ENCODE data around the gene DCST1.

Gene DCST1

DNA sequence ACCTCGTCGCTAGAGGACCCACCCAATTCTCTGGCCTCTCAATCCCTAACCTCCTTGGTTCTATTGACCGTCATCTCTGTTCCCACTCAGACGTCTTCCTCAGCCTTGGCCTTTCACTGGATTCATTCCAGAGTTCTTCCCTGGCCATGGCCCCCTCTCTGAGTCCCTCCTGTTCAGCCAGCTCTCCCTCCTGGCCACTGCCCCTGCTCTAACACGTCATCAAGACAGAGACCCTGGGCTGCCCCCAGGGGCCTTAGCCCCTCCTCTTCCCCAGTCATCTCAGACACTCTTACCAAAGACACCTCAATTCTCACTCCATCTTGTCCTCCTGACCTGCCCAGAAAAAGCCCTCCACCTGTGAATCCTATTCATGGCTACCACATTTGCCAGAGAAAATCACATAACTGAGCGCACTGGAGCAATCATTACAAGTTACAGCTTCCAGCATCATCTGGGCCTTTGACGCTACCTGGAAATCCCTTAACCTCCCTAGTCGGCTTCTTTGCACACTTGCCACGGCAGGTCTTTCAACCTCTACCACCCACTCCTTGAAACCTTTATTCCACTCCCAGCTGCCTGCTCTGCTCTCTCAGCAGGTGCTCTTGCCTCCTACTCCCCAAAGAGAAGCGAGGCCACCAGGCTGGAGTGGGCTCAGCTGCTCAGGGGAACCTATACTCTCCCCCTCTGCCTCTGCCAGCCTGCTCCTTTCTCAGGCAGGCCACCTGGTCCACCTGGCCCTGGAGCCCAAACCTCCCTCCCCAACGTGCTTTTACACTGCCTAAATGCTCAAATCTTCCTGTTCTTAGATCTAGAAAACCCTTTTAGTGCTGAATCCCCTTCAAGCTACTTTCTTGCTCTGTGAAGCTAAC lies 14.0 kb upstream of the DCST1 start:
- in situ Hi-C loops (cut with HindIII; ENCODE audit: low pct_unique_long_range_greater_than_20kb, low sequenced_read_pairs) = no loop called here

GRCh38 chr1:155022136-155022926 lies 11.3 kb upstream of the DCST1 start:
- no peak for TF ChIP-seq JUND (IDR thresholded peaks at IDR 0.05; ENCODE audit: low read depth)
- in situ Hi-C loops (cut with HindIII; ENCODE audit: low pct_unique_long_range_greater_than_20kb, low sequenced_read_pairs) = no loop called here
- DNase-seq (ENCODE audit: low read depth in 1 of 2, low spot score in 1 of 2) = no peak

More for the DNA sequence above, 14.0 kb upstream of the DCST1 start:
- no peak for DNase-seq (ENCODE audit: low read depth in 1 of 2, low spot score in 1 of 2)
- no peak for TF ChIP-seq JUND (IDR thresholded peaks at IDR 0.05; ENCODE audit: low read depth)

- in situ Hi-C loops (cut with HindIII; ENCODE audit: low pct_unique_long_range_greater_than_20kb, low sequenced_read_pairs) = no loop called here
- no peak for TF ChIP-seq JUND (IDR thresholded peaks at IDR 0.05; ENCODE audit: low read depth)
- peak in 1 of 2 experiments; percentile 57 for DNase-seq (ENCODE audit: low read depth in 1 of 2, low spot score in 1 of 2)
These were observed 10.7 kb upstream of the DCST1 start for GRCh38 chr1:155022927-155023236.

- TF ChIP-seq JUND (IDR thresholded peaks at IDR 0.05; ENCODE audit: low read depth) = no peak
- no peak for DNase-seq (ENCODE audit: low read depth in 1 of 2, low spot score in 1 of 2)
- in situ Hi-C loops (cut with HindIII; ENCODE audit: low pct_unique_long_range_greater_than_20kb, low sequenced_read_pairs) = no loop called here
These were observed 10.0 kb upstream of the DCST1 start for GRCh38 chr1:155023627-155024026.

GRCh38 chr1:155024315-155024714 lies 9.3 kb upstream of the DCST1 start:
- in situ Hi-C loops (cut with HindIII; ENCODE audit: low pct_unique_long_range_greater_than_20kb, low sequenced_read_pairs) = no loop called here

GRCh38 chr1:155026154-155026553 lies 7.5 kb upstream of the DCST1 start:
- DNase-seq (ENCODE audit: low read depth in 1 of 2, low spot score in 1 of 2) = no peak
- in situ Hi-C loops (cut with HindIII; ENCODE audit: low pct_unique_long_range_greater_than_20kb, low sequenced_read_pairs) = no loop called here
- no peak for TF ChIP-seq JUND (IDR thresholded peaks at IDR 0.05; ENCODE audit: low read depth)

More at GRCh38 chr1:155024315-155024714, 9.3 kb upstream of the DCST1 start:
- DNase-seq (ENCODE audit: low read depth in 1 of 2, low spot score in 1 of 2) = no peak
- TF ChIP-seq JUND (IDR thresholded peaks at IDR 0.05; ENCODE audit: low read depth) = no peak

DNA sequence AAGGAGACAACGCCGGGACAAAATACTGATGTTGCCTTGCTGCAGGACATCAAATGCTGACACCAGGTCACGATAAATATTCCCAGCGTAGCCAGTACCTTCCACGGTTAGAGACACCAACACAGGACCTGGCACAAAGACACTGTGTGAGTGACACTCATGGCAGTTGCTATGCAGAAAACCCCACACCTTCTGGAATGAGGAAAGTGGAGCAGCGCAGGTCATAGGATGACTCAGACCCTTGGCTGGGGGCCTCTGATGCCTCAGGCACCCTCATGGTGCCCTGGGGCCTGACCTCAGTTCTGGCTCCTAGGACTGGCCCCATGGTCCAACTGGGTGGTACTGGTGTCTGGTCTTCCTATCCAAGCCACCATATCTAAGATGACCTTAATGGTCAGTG lies 7.0 kb upstream of the DCST1 start:
- no peak for DNase-seq (ENCODE audit: low read depth in 1 of 2, low spot score in 1 of 2)
- in situ Hi-C loops (cut with HindIII; ENCODE audit: low pct_unique_long_range_greater_than_20kb, low sequenced_read_pairs) = no loop called here
- TF ChIP-seq JUND (IDR thresholded peaks at IDR 0.05; ENCODE audit: low read depth) = no peak

DNA sequence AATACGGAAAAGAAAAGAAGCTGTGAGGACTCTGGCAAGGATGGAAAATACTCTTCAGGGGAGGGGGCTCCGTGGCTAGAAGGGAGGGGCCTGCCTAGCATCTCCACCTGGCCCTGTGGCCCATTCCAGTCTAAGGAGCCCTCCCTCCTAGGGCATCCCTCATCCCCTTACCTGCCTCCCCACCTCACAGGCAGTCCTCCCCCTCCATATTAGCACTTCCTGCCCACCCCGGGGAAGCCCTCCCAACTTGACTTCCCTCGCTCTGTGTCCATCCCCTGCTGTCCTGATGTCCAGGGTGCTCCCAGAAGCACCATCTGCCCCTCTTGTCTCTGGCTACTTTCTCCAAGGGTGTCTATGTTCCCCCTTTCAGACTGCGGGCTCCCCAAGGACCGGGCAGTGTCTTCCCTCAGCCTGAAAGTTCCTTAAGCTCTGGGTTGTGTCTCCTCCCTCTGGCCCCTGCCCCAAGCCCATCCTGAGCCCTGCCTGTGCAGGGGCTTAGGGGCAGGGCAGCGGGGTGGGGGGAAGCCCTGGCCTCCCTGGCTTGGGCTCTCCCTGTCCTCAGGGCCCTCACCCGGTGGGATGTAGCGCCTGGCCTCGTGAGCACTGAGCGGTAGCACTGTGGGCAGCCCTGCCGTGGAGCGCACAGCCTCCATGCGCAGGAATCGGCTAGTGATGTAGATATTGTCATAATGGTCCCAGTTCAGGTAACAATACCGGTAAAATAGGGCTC lies 3.9 kb upstream of the DCST1 start:
- DNase-seq (ENCODE audit: low read depth in 1 of 2, low spot score in 1 of 2) = no peak
- in situ Hi-C loops (cut with HindIII; ENCODE audit: low pct_unique_long_range_greater_than_20kb, low sequenced_read_pairs) = no loop called here
- TF ChIP-seq JUND (IDR thresholded peaks at IDR 0.05; ENCODE audit: low read depth) = no peak

- DNase-seq (ENCODE audit: low read depth in 1 of 2, low spot score in 1 of 2) = no peak
- in situ Hi-C loops (cut with HindIII; ENCODE audit: low pct_unique_long_range_greater_than_20kb, low sequenced_read_pairs) = no loop called here
- TF ChIP-seq JUND (IDR thresholded peaks at IDR 0.05; ENCODE audit: low read depth) = no peak
These were observed 3.3 kb upstream of the DCST1 start for GRCh38 chr1:155030243-155030795.

DNA sequence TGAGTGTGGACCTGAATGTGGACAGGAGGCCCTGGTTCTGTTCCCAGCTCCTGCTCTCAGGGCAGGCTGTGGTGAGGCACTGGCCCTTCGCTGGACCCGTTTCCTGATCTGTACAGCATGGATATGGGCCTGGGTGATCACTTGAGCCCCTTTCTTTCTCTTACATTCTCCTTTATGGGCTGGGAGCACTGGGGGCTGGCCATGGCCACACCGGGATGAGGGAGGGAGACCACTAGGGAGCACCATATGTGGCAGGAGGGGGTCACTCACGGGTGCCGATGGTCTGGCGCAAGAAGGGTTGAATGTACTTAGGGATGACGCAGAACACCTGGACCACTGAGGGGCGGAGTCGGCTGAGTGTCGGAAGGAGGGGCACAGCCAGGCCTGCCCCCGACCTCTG lies 2.7 kb upstream of the DCST1 start:
- no peak for TF ChIP-seq JUND (IDR thresholded peaks at IDR 0.05; ENCODE audit: low read depth)
- in situ Hi-C loops (cut with HindIII; ENCODE audit: low pct_unique_long_range_greater_than_20kb, low sequenced_read_pairs) = no loop called here
- no peak for DNase-seq (ENCODE audit: low read depth in 1 of 2, low spot score in 1 of 2)

DNA sequence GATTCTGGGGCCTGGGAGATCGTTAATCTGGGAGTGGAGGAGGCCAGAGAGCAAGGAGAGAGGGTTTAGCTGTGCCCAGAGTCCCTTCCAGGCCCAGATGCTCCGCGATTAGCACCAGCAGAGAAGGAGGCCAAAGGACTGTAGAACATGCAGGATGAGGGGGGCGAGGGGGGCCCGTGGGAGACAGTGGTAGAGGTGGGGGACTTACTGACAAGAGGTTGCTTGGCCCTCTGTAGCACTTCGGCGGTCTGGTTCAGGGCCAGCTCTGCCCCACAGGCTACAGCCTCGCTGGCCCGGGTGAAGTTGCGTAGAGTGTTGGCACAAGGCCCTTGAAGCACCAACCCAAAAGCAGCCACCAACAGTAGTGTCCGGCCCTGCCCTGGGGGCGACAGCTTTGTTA lies 738 bp upstream of the DCST1 start:
- no peak for DNase-seq (ENCODE audit: low read depth in 1 of 2, low spot score in 1 of 2)
- no peak for TF ChIP-seq JUND (IDR thresholded peaks at IDR 0.05; ENCODE audit: low read depth)
- in situ Hi-C loops (cut with HindIII; ENCODE audit: low pct_unique_long_range_greater_than_20kb, low sequenced_read_pairs) = no loop called here

Data from T47D (cell line).